Loucy (cell line): ENCODE results near the gene IL10RA.
"Not testable (repeated sequence)": the region's sequence is repeated elsewhere in the genome, so short reads cannot be mapped to it uniquely, and the experiment has no call there.

ENCODE experiments used
- H2AFZ ChIP-seq: fragments of 200-600 bp; sonication (generic); 2 replicates; pipeline ENCODE4 v1.6.0; 2016; ENCODE audit warnings: antibody characterized with exemption, mild to moderate bottlenecking, low read length, moderate library complexity
- H3F3A ChIP-seq: fragments of 200-600 bp; 2 replicates; pipeline ENCODE4 v1.6.0; 2016; ENCODE audit warnings: antibody characterized with exemption, low read depth, mild to moderate bottlenecking
- H3K27me3 ChIP-seq: fragments of 200-600 bp; sonication (generic); 2 replicates; pipeline ENCODE4 v1.6.1; 2014; ENCODE audit warnings: low read length, mild to moderate bottlenecking; ENCODE audit not compliant: insufficient read depth, poor library complexity, severe bottlenecking
- H3K36me3 ChIP-seq: fragments of 200-600 bp; sonication (generic); 2 replicates; pipeline ENCODE4 v1.6.1; 2016; ENCODE audit warnings: low read length; ENCODE audit not compliant: insufficient read depth
- H3K4me1 ChIP-seq: fragments of 200-600 bp; sonication (generic); 2 replicates; pipeline ENCODE4 v1.5.1; 2014; ENCODE audit warnings: low read length, mild to moderate bottlenecking; ENCODE audit not compliant: insufficient read depth, poor library complexity, severe bottlenecking
- H3K4me2 ChIP-seq: fragments of 200-600 bp; sonication (generic); 2 replicates; pipeline ENCODE4 v1.6.0; 2014; ENCODE audit warnings: antibody characterized with exemption, low read length, low read depth, mild to moderate bottlenecking; ENCODE audit not compliant: poor library complexity, severe bottlenecking
- H3K4me3 ChIP-seq: fragments of 200-600 bp; sonication (generic); 2 replicates; pipeline ENCODE4 v1.5.1; 2014; ENCODE audit warnings: low read length, mild to moderate bottlenecking, mixed read lengths; ENCODE audit not compliant: poor library complexity, severe bottlenecking
- H3K79me2 ChIP-seq: fragments of 200-600 bp; sonication (generic); 2 replicates; pipeline ENCODE4 v1.6.1; 2014; ENCODE audit warnings: low read length; ENCODE audit not compliant: insufficient read depth
- H3K9ac ChIP-seq: fragments of 200-600 bp; sonication (generic); 2 replicates; pipeline ENCODE4 v1.6.0; 2014; ENCODE audit warnings: mild to moderate bottlenecking, low read depth, low read length, moderate library complexity; ENCODE audit not compliant: poor library complexity, severe bottlenecking
- H3K9me2 ChIP-seq: fragments of 200-600 bp; sonication (generic); replicated peaks from 2 replicates; pipeline ENCODE4 v1.6.1; 2016; ENCODE audit warnings: low read depth, low read length, mixed read lengths
- H3K9me3 ChIP-seq: fragments of 200-600 bp; sonication (generic); 2 replicates; pipeline ENCODE4 v1.6.1; 2014; ENCODE audit warnings: mild to moderate bottlenecking, antibody characterized with exemption, low read length, low read depth; ENCODE audit not compliant: insufficient read depth
- H4K20me1 ChIP-seq: fragments of 200-600 bp; sonication (generic); 2 replicates; pipeline ENCODE4 v1.6.0; 2014; ENCODE audit warnings: antibody characterized with exemption, low read length, mild to moderate bottlenecking; ENCODE audit not compliant: insufficient read depth, poor library complexity, severe bottlenecking
- EZH2phosphoT487 ChIP-seq: fragments of 200-600 bp; IDR thresholded peaks from 2 replicates; pipeline ENCODE4 v1.6.1; 2018; ENCODE audit warnings: antibody characterized with exemption, mild to moderate bottlenecking, moderate library complexity, borderline replicate concordance
- TF ChIP-seq, protein P1 (sequence below): fragments of 200-600 bp; sonication (generic); conservative IDR thresholded peaks from 2 replicates; pipeline ENCODE4 v1.5.1; 2014; ENCODE audit warnings: mild to moderate bottlenecking, antibody characterized with exemption, low read length

The IL10RA gene

DNA sequence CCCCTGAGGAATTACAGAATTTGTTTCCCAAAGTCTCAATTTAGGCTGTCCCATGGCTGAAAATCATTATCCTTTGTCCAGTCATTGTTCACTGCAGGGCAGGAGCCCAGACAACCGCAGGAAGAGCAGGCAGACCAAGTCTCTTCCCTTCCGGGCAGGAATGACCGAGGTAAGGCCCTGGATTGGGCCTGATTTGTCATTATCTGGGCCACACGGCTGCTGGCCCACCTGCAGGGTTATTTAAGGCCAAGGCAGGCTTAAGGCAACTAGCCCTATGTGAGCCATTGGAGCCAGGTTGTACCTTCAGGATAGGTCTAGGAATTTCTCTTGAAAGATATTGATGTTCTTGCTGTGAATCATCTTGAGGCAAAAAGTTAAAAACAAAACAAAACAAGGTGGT is 9.7 kb upstream of the IL10RA start:
- H3K9me2 ChIP-seq: no peaks in the 10 kb centered on the region
- peaks cover 43% of the 10 kb centered on the region for H3K4me1 ChIP-seq
- no peak for TF ChIP-seq EZH2phosphoT487
- TF ChIP-seq, protein P1, sequence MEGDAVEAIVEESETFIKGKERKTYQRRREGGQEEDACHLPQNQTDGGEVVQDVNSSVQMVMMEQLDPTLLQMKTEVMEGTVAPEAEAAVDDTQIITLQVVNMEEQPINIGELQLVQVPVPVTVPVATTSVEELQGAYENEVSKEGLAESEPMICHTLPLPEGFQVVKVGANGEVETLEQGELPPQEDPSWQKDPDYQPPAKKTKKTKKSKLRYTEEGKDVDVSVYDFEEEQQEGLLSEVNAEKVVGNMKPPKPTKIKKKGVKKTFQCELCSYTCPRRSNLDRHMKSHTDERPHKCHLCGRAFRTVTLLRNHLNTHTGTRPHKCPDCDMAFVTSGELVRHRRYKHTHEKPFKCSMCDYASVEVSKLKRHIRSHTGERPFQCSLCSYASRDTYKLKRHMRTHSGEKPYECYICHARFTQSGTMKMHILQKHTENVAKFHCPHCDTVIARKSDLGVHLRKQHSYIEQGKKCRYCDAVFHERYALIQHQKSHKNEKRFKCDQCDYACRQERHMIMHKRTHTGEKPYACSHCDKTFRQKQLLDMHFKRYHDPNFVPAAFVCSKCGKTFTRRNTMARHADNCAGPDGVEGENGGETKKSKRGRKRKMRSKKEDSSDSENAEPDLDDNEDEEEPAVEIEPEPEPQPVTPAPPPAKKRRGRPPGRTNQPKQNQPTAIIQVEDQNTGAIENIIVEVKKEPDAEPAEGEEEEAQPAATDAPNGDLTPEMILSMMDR: no peak
- no peak overlapping the region for H3K4me3 ChIP-seq
- no peaks in the 10 kb centered on the region for H3K27me3 ChIP-seq
- no peaks in the 10 kb centered on the region for H3K36me3 ChIP-seq
- H3F3A ChIP-seq: no peaks in the 10 kb centered on the region
- H2AFZ ChIP-seq: peak overlapping the region; percentile 2; the same call in 1 of the 2 replicates
- no peak overlapping the region for H3K4me2 ChIP-seq
- no peak overlapping the region for H3K9ac ChIP-seq
- no peaks in the 10 kb centered on the region for H4K20me1 ChIP-seq
- no peaks in the 10 kb centered on the region for H3K9me3 ChIP-seq
- H3K79me2 ChIP-seq: no peaks in the 10 kb centered on the region

DNA sequence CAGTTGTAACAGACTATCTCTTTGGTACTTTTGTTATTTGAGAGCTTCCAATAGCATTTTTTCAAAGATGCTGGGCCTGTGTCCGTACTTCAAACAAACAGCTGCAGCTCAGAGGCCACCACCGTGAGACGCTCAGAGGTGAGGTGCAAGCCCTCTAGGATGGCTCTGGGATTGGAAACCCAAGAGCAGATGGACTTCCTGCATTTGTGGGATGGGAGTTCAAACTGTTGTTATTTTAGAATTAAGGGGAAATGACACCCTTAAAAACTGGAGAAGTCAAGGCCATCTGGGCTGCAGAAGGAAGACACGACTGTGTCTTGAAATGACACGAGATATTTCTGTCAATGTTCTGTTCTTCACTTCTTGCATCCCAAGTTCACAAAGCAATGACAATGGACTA is 9.2 kb upstream of the IL10RA start:
- Histone ChIP-seq H3K36me3 (no peaks in the 10 kb centered on the region), H3K4me2 (no peak overlapping the region), H3K4me1 (peaks cover 37% of the 10 kb centered on the region)

DNA sequence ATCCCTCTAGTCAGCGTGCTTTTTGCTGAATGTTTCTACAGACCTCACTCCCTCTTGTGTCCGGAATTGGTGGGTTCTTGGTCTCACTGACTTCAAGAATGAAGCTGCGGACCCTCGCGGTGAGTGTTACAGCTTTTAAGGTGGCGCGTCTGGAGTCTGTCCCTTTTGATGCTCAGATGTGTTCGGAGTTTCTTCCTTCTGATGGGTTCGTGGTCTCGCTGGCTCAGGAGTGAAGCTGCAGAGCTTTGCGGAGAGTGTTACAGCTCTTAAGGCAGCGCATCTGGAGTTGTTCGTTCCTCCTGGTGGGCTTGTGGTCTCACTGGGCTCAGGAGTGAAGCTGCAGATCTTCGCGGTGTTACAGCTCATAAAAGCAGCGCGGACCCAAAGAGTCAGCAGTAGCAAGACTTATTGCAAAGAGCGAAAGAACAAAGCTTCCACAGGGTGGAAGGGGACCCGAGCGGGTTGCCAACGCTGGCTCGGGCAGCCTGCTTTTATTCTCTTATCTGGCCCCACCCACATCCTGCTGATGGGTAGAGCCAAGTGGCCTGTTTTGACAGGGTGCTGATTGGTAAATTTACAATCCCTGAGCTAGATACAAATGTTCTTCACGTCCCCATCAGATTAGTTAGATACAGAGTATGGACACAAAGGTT is 8.5 kb upstream of the IL10RA start:
- H4K20me1 ChIP-seq, H3K4me3 ChIP-seq, H3K27me3 ChIP-seq, H3K79me2 ChIP-seq, H3K9me2 ChIP-seq, H3F3A ChIP-seq, H2AFZ ChIP-seq, H3K36me3 ChIP-seq, H3K9ac ChIP-seq, H3K4me2 ChIP-seq, H3K9me3 ChIP-seq: not testable (repeated sequence)
- peaks cover 31% of the 10 kb centered on the region for H3K4me1 ChIP-seq

More for the DNA sequence above, 9.2 kb upstream of the IL10RA start:
- peak overlapping the region; percentile 2; the same call in 1 of the 2 replicates for H2AFZ ChIP-seq
- H3K4me3 ChIP-seq: no peak overlapping the region
- no peaks in the 10 kb centered on the region for H3K9me2 ChIP-seq
- H3K27me3 ChIP-seq: no peaks in the 10 kb centered on the region
- H3K9ac ChIP-seq: no peak overlapping the region
- no peaks in the 10 kb centered on the region for H3K9me3 ChIP-seq
- H3F3A ChIP-seq: no peaks in the 10 kb centered on the region
- no peaks in the 10 kb centered on the region for H4K20me1 ChIP-seq
- TF ChIP-seq EZH2phosphoT487: no peak
- TF ChIP-seq, protein P1: no peak
- H3K79me2 ChIP-seq: no peaks in the 10 kb centered on the region

DNA sequence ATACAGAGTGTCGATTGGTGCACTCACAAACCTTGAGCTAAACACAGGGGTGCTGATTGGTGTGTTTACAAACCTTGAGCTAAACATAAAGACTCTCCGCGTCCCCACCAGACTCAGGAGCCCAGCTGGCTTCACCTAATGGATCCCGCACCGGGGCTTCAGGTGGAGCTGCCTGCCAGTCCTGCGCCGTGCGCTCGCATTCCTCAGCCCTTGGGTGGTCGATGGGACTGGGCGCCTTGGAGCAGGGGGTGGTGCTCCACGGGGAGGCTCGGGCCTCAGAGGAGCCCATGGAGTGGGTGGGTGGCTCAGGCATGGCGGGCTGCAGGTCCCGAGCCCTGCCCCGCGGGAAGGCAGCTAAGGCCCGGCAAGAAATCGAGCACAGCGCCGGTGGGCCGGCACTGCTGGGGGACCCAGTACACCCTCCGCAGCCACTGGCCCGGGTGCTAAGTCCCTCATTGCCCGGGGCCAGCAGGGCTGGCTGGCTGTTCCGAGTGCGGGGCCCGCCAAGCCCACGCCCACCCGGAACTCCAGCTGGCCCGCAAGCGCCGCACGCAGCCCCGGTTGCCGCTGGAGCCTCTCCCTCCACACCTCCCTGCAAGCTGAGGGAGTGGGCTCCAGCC is 7.8 kb upstream of the IL10RA start:
- H3K36me3 ChIP-seq, H3K9me3 ChIP-seq, H3K9me2 ChIP-seq, H3F3A ChIP-seq, H3K4me2 ChIP-seq, H3K79me2 ChIP-seq, H3K27me3 ChIP-seq, H4K20me1 ChIP-seq, H2AFZ ChIP-seq, H3K9ac ChIP-seq, H3K4me3 ChIP-seq: not testable (repeated sequence)
- peaks cover 24% of the 10 kb centered on the region for H3K4me1 ChIP-seq
